ENCODE measurements around the gene MCU.

DNA sequence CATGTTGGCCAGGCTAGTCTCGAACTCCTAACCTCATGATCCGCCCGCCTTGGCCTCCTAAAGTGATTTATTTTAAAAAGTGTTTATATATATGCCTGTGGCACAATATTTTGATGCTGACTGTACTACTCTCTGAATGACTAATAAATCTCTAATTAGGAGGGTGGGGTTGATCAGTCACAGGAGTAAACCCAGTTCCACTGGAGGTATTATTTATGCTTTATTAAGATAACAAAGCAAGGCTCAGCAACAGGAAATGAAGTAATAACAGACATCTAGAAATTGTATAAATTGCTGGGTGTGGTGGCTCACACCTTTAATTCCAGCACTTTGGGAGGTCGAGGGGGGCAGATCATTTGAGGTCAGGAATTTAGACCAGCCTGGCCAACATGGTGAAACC is 26.0 kb upstream of the MCU start:
- TF ChIP-seq POLR2A (IDR thresholded peaks at IDR 0.05; ENCODE audit: low read length) (no peak), GATA1 (IDR thresholded peaks at IDR 0.05; ENCODE audit: low read depth, low read length) (no peak)
